Uterus (tissue), 4 donors: ENCODE measurements around the gene PCDHAC2. TPM values are rescaled to one million over a fixed set of nuclear protein-coding genes. Genes with fewer than 3 reads are reported as not detected.

Source experiments
- DNase-seq, 2 donors: peaks; one replicate each; pipeline ENCODE4 v3.0.0-alpha.2; 2019 to 2020
- H3K27ac ChIP-seq, 2 donors: fragments of 200-600 bp; sonication (generic); 1 replicate in 1 of 2; 2 replicates in 1 of 2; pipeline ENCODE4 v1.5.1; 2016 to 2018
- H3K27me3 ChIP-seq, 2 donors: fragments of 200-600 bp; sonication (generic); one replicate each; pipeline ENCODE4 v1.5.1; 2018 to 2019; ENCODE audit warnings: control low read depth in 1 of 2
- H3K36me3 ChIP-seq, 2 donors: fragments of 200-600 bp; sonication (generic); one replicate each; pipeline ENCODE4 v1.5.1; 2019; ENCODE audit warnings: control low read depth in 1 of 2
- H3K4me1 ChIP-seq, 2 donors: fragments of 200-600 bp; sonication (generic); one replicate each; pipeline ENCODE4 v1.5.1; 2018 to 2019; ENCODE audit warnings: control low read depth in 1 of 2
- H3K4me3 ChIP-seq, 2 donors: fragments of 200-600 bp; sonication (generic); 1 replicate in 1 of 2; 2 replicates in 1 of 2; pipeline ENCODE4 v1.5.1; 2018 to 2019; ENCODE audit warnings: mild to moderate bottlenecking in 1 of 2
- H3K9me3 ChIP-seq, 2 donors: fragments of 200-600 bp; sonication (generic); one replicate each; pipeline ENCODE4 v1.5.1; 2019; ENCODE audit warnings: control low read depth in 1 of 2
- CTCF ChIP-seq, 4 experiments: fragments of 200-600 bp in 2 of 4; fragments of 450-650 bp in 2 of 4; sonication (generic) in 2 of 4; IDR thresholded peaks; one replicate each; pipeline ENCODE4 v1.5.1; 2016 to 2019; ENCODE audit warnings: antibody characterized with exemption in 4 of 4, mild to moderate bottlenecking in 2 of 4, moderate library complexity in 1 of 4
- POLR2A ChIP-seq, 2 donors: fragments of 450-650 bp; IDR thresholded peaks; one replicate each; pipeline ENCODE4 v1.6.1; 2016; ENCODE audit warnings: antibody characterized with exemption in 2 of 2, mild to moderate bottlenecking in 1 of 2, moderate library complexity in 1 of 2
- intact Hi-C: fragments of 100-400 bp; cut with DNase I; formaldehyde crosslinking; loops from one replicate; pipeline ENCODE4 v1.15.1; 2023; ENCODE audit warnings: low total_unique reads
- total RNA-seq, 4 donors: library from RNA; depleted of rRNA in 3 of 4; stranded (reverse); fragments of >200 nt in 3 of 4; gene quantifications; one replicate each; pipeline versions ENCODE4 v1.1.0 to v1.2.4, GENCODE V29; 2014 to 2023
- donor health status: DM: yes; HTN: yes; CAD: no.

The PCDHAC2 gene
- total RNA-seq, 4 donors from 2014 or later: under 0.01 to 7.1 (median 1.1) TPM

- Histone ChIP-seq H3K36me3 (no peaks in the 10 kb centered on the region), H3K27me3 (no peaks in the 10 kb centered on the region)
Measured at GRCh38 chr5:140996060-140996459, 29.8 kb downstream of the PCDHAC2 start.

GRCh38 chr5:140998921-140999410 lies 32.7 kb downstream of the PCDHAC2 start:
- DNase-seq: no peak
- intact Hi-C loops: no loop called here
- Histone ChIP-seq H3K4me1 (no peaks in the 10 kb centered on the region), H3K4me3 (no peak overlapping the region), H3K9me3 (no peaks in the 10 kb centered on the region), H3K27me3 (no peaks in the 10 kb centered on the region), H3K27ac (no peak overlapping the region), H3K36me3 (no peaks in the 10 kb centered on the region)
- TF ChIP-seq POLR2A (IDR thresholded peaks at IDR 0.05): no peak
- no peak for TF ChIP-seq CTCF (IDR thresholded peaks at IDR 0.05)

More at GRCh38 chr5:140996060-140996459, 29.8 kb downstream of the PCDHAC2 start:
- DNase-seq: no peak
- H3K9me3 ChIP-seq: no peaks in the 10 kb centered on the region
- H3K4me1 ChIP-seq: no peaks in the 10 kb centered on the region
- intact Hi-C loops: no loop called here
- no peak overlapping the region for H3K27ac ChIP-seq
- H3K4me3 ChIP-seq: no peak overlapping the region
- TF ChIP-seq CTCF (IDR thresholded peaks at IDR 0.05) (no peak), POLR2A (IDR thresholded peaks at IDR 0.05) (no peak)

- Histone ChIP-seq H3K9me3 (no peaks in the 10 kb centered on the region), H3K4me1 (no peaks in the 10 kb centered on the region), H3K4me3 (peak overlapping the region in 1 of 2 donors; percentile 13), H3K27ac (no peak overlapping the region), H3K36me3 (no peaks in the 10 kb centered on the region), H3K27me3 (no peaks in the 10 kb centered on the region)
- peak; percentile 16 to 19 for DNase-seq
- TF ChIP-seq POLR2A (IDR thresholded peaks at IDR 0.05): no peak
- no peak for TF ChIP-seq CTCF (IDR thresholded peaks at IDR 0.05)
- intact Hi-C loops: no loop called here
Measured at GRCh38 chr5:141001446-141001843, 35.2 kb downstream of the PCDHAC2 start.

- no peaks in the 10 kb centered on the region for H3K9me3 ChIP-seq
- no peak overlapping the region for H3K27ac ChIP-seq
- peak overlapping the region; percentile 1 to 13 for H3K4me3 ChIP-seq
- TF ChIP-seq POLR2A (IDR thresholded peaks at IDR 0.05) (no peak), CTCF (IDR thresholded peaks at IDR 0.05) (no peak)
- no peaks in the 10 kb centered on the region for H3K4me1 ChIP-seq
- peak in 1 of 2 donors; percentile 15 for DNase-seq
- no peaks in the 10 kb centered on the region for H3K27me3 ChIP-seq
- intact Hi-C loops: no loop called here
- no peaks in the 10 kb centered on the region for H3K36me3 ChIP-seq
Measured at GRCh38 chr5:141001844-141002604, 35.7 kb downstream of the PCDHAC2 start.

- Histone ChIP-seq H3K36me3 (no peaks in the 10 kb centered on the region), H3K4me3 (no peak overlapping the region), H3K4me1 (no peaks in the 10 kb centered on the region), H3K27me3 (no peaks in the 10 kb centered on the region), H3K9me3 (no peaks in the 10 kb centered on the region), H3K27ac (no peak overlapping the region)
- no peak for TF ChIP-seq CTCF (IDR thresholded peaks at IDR 0.05)
- no peak for TF ChIP-seq POLR2A (IDR thresholded peaks at IDR 0.05)
- intact Hi-C loops: no loop called here
- no peak for DNase-seq
Measured at GRCh38 chr5:141002605-141002965, 36.3 kb downstream of the PCDHAC2 start.
